GM19239 (cell line): ENCODE results near the gene SOCS3.

Experiments used
- DNase-seq: peaks from one replicate; pipeline ENCODE4 v3.0.0; 2011; ENCODE audit warnings: low spot score; ENCODE audit not compliant: insufficient read length
- FAIRE-seq: peaks from 2 replicates; lab custom pipeline; 2011; peaks lifted over from hg19 to GRCh38; lab: Jason Lieb, UNC

Gene SOCS3

DNA sequence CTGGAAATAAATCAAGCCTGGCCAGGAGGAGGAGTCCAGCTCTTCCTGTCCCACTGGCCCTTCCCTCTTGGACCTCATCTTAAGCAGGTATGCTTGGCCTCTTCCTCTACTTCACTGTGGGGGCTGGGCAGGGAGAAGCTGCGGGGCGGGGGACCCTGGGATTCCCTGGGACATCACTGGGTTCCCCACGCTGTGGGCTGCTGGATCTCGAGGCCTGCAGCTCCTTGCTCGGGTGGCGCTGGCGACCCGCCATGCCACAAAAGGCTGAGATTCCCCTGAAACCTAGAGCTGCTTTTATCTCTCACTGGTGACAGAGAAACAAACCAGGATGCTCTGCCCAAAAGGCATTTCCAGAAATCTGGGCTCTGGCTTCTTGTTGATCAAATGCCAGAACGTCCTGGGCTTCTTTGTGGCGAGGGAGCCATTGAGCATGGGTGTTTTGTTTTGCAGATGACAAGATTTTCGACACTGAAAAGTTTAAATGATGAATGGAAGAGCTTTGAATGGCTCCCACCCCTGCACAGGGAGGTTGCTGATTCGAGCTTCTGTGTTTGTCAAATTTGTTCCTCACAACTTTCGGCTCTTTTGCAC is 10.0 kb upstream of the SOCS3 start:
- FAIRE-seq (no peak), DNase-seq (no peak)

- DNase-seq: no peak
- FAIRE-seq: no peak
Measured at GRCh38 chr17:78368854-78369495, 9.1 kb upstream of the SOCS3 start.

- no peak for DNase-seq
- no peak for FAIRE-seq
Measured at GRCh38 chr17:78368348-78368747, 8.5 kb upstream of the SOCS3 start.

GRCh38 chr17:78367193-78367592 is 7.3 kb upstream of the SOCS3 start:
- DNase-seq (no peak), FAIRE-seq (no peak)

GRCh38 chr17:78366109-78366848 is 6.4 kb upstream of the SOCS3 start:
- FAIRE-seq: peak; percentile 84
- no peak for DNase-seq

DNA sequence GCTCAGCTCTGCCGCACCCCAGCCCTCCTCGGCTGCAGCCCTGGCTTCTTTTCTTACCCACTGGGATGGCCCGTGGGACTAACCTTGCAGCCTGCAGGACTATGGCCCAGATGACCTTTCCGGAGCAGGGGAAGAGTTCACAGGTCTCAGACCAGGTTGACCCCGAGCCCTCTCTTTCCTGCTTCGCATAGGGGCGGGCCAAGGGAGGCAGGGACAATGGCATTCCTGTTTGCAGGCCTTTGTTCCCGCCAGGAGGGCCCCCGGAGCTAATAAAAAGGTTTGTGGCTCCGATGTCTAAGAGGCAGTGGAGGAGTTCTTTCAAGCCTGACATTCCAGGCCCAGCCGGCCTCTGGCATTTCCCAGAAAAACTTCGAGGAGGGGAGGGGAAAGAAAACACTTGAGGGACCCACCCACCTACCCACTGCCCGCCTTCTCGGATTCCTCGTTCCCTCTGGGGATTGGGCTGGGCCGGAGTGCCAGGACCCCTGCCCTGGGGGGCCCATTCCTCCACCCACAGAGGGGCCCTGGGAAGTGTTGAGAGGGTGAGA is 5.8 kb upstream of the SOCS3 start:
- FAIRE-seq: no peak
- no peak for DNase-seq

DNA sequence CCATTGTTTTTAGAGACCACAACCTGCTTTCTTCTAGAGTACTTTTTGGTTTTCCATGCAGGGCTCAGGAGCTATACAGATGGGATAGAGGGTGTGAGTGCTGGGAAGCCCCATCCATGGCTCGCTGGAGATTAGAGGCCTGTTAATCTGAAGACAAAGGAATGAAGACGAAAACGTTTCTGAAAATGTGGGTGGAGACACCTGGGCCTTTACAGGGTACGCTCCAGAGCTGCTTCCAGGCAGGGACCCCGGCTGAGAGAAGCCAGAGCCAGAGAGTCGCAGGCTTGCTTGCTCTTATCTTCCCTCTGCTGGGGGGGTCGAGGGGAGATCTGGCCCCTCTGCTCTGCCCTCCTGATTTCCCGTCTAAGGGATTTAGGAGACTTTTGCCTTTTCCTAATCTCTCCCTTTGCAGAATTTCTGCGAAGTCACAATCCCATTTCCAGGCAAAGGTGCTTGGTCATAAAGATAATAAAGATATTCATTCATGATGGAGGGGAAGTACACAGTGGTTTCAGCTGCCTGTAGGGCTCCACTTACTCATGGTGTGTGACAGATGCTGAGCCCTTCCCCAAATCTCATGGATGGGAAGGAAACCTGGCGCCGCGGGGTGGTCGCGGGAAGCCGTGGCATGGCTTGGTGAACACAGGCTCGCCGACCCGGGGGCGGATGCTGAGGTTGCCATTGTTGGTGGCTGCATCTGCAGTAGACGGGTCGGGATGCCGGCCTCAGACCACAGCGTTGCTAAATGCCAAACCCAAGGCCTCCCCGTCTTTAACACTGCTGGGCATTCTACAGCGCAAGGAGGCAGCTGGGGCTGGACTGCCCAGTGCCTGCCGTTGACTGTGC is 4.8 kb upstream of the SOCS3 start:
- DNase-seq: no peak
- no peak for FAIRE-seq

DNA sequence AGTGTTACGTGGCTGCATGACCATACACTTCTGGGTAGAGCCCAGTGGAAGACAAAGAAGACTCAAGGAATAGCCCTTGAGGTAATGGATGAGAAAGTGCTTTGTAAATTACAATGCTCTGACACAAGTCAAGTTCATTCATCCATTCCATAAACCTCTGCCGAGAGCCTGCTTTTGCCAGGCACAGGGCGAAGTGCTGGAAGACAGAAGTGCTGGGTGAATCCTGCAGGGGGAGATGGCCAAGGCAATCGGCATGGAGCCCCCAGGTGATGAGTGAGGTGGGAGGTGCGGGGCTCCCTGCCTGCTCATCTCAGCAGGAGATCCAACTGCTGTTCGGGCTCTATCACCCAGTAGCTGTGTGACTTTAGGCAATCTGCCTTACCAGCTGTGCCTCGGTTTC is 2.8 kb upstream of the SOCS3 start:
- DNase-seq (no peak), FAIRE-seq (no peak)

GRCh38 chr17:78362232-78362631 is 2.4 kb upstream of the SOCS3 start:
- no peak for DNase-seq
- FAIRE-seq: no peak

GRCh38 chr17:78361225-78361701 is 1.4 kb upstream of the SOCS3 start:
- DNase-seq (no peak), FAIRE-seq (no peak)

DNA sequence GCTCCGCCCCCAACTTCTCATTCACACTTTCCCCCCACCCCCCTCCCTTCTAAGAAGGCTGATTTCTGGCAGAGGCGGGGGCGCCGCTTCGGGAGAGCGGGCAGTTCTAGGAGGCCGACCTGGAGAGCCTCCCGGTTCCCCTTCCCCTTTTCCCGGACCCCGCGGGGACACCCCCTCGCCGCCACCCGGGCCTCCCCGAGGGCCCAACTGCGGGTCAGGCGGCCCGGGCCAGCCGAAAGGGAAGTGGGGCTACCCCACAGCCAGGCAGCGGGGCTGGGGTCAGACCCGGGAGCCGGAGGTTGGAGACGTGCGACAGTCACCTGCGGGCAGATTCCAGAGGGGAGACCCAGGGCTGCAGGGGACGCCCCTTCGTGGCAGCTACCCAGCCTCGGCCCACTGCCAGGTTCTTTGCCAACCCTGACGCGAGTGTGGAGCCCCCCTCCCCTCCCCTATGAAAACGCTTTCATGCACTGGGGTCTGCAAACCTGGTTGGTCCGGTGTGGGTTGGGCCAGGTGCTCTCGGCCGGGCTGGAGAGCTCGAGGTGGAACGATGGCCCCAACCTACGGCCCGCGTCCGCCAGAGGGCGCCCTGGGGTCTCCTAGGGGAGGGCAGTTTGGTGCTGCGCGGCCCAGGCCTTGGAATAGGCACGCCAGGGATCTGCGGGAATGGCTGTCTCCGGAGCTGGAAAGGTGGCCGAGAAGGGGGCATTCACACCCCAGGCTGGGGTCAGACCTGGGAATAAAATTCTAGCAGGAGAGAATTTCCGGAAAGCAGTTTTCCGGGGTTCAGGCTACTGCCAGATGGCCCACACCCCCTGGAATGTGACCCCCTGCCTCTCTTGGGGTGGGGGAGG is 721 bp upstream of the SOCS3 start:
- FAIRE-seq (peak; percentile 88), DNase-seq (peak; percentile 91)

DNA sequence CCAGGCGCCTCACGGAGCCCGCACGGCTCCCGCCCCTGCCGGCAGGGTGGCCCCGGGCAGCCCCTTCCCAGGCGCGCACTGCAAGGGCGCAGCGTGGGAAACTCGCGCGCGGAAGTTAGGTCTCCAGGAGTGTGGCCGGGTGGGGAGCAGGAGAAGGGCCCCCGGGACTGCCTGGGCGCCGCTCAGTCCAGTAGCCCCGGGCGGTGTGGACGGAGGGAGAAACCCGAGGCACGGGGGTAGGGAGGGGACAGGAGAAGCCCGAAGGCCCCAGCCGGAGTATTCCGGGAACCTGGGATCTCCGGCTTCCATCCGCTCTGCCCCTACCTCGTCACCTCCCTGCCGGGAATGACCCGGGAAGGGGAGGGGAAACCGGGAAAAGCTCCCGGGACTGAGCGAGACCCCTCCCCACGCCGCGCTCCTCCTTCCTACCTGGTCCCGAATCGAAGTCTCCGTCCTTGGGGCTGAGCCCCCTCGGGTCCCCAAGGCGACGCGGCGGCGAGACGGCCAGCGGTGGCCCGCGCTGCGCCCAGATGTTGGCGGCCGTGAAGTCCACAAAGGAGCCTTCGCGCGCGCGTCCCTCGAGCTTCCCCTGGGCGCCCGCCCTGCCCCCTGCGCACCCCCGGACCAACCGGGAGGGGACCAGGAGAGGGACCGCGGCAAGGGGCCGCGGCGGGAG is 418 bp downstream of the SOCS3 start:
- no peak for FAIRE-seq
- no peak for DNase-seq

DNA sequence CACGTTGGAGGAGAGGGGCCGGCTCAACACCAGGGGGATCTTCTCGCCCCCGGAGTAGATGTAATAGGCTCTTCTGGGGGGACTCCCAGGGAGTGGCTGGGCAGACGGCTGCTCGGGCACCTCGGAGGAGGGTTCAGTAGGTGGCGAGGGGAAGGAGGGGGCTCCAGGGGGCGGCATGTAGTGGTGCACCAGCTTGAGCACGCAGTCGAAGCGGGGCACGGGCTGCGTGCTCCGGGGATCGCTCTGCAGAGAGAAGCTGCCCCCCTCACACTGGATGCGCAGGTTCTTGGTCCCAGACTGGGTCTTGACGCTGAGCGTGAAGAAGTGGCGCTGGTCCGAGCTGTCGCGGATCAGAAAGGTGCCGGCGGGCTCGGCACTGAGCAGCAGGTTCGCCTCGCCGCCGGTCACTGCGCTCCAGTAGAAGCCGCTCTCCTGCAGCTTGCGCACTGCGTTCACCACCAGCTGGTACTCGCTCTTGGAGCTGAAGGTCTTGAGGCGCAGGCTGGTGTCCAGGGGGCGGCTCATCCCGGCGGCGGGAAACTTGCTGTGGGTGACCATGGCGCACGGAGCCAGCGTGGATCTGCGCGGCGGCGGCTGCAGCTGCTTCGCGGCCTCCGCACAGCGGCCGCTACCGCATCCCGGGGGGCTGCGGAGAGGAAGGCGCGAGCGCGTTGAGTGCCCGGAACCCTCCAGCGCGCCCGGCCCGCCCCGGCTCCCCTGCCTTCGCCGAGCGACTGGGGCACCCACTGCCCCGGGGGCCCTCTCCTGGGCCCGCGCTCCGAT is 1.1 kb downstream of the SOCS3 start:
- DNase-seq: no peak

GRCh38 chr17:78357672-78358537 is 2.0 kb downstream of the SOCS3 start:
- DNase-seq (no peak), FAIRE-seq (no peak)

More for the DNA sequence above, 1.1 kb downstream of the SOCS3 start:
- FAIRE-seq: no peak

DNA sequence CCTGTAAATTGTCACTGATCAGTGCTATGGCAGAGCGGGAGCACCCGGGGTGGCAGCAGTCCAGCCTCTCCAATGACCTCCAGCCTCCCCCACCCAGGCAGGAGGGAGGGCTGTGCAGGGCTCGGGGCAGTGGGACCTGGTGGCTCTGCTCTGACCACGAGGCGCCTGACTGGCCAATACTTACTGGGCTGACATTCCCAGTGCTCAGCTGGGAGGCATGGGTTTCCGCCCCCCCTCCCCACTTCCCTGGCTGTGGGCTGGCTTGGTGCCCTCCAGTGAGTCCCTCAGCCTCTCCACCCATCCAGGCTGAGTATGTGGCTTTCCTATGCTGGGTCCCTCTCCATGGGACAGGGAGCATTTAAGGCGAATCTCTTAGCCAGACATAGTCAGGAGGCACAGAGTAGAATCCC is 2.7 kb downstream of the SOCS3 start:
- FAIRE-seq: no peak
- no peak for DNase-seq

- peak; percentile 100 for FAIRE-seq
- DNase-seq: peak; percentile 97
Measured at GRCh38 chr17:78356101-78356713, 3.7 kb downstream of the SOCS3 start.

GRCh38 chr17:78355701-78356100 is 4.2 kb downstream of the SOCS3 start:
- DNase-seq: no peak
- FAIRE-seq: peak; percentile 14
